Kidney (tissue), 14 donors: Measurements from ENCODE around the gene PLAC1. TPM values are rescaled to one million over a fixed set of nuclear protein-coding genes. Genes with fewer than 3 reads are reported as not detected.

ENCODE experiments used
- DNase-seq, 5 donors: peaks; one replicate each; pipeline ENCODE4 v3.0.0-alpha.2; 2013 to 2020
- FAIRE-seq: peaks from 2 replicates; lab custom pipeline; 2012; peaks lifted over from hg19 to GRCh38; lab: Jason Lieb, UNC
- H3K27ac ChIP-seq, 2 donors: one replicate each; pipeline ENCODE4 v1.7.0; 2013; ENCODE audit warnings: low read depth in 2 of 2, low read length in 2 of 2, inconsistent platforms in 1 of 2
- H3K27me3 ChIP-seq: one replicate; pipeline ENCODE4 v1.7.1; 2013; ENCODE audit warnings: low read length, inconsistent platforms; ENCODE audit not compliant: control insufficient read depth, insufficient read depth
- H3K36me3 ChIP-seq, 3 donors: one replicate each; pipeline versions ENCODE4 v1.7.0 to v1.7.1; 2013; ENCODE audit warnings: low read length in 3 of 3, control low read depth in 1 of 3, inconsistent platforms in 1 of 3; ENCODE audit not compliant: insufficient read depth in 3 of 3, control insufficient read depth in 2 of 3
- H3K4me1 ChIP-seq, 3 donors: one replicate each; pipeline versions ENCODE4 v1.7.0 to v1.7.1; 2013; ENCODE audit warnings: low read length in 3 of 3, inconsistent platforms in 1 of 3, low read depth in 1 of 3; ENCODE audit not compliant: control insufficient read depth in 2 of 3, insufficient read depth in 2 of 3
- H3K4me3 ChIP-seq, 3 donors: one replicate each; pipeline versions ENCODE4 v1.7.0 to v1.8.1; 2013; ENCODE audit warnings: low read length in 3 of 3, control low read depth in 1 of 3, inconsistent platforms in 1 of 3
- H3K9ac ChIP-seq, 3 donors: one replicate each; pipeline versions ENCODE4 v1.7.0 to v1.7.1; 2013; ENCODE audit warnings: low read length in 3 of 3, control low read depth in 1 of 3, inconsistent platforms in 1 of 3
- H3K9me3 ChIP-seq, 3 donors: one replicate each; pipeline versions ENCODE4 v1.7.0 to v1.7.1; 2013; ENCODE audit warnings: low read length in 3 of 3, control low read depth in 1 of 3, inconsistent platforms in 1 of 3; ENCODE audit not compliant: control insufficient read depth in 2 of 3, insufficient read depth in 1 of 3
- intact Hi-C: fragments of 100-400 bp; cut with DNase I; formaldehyde crosslinking; loops from one replicate; pipeline ENCODE4 v1.11.1; 2022
- polyA plus RNA-seq: library from polyadenylated mRNA; stranded (reverse); fragments of 350-450 nt; fragmentation: Illumina TruSeq; extraction: RNeasy Lipid Tissue Mini Kit (QIAGEN cat#74804); gene quantifications from one replicate; pipeline ENCODE4 v1.2.3, GENCODE V29; 2014; ENCODE audit warnings: low read depth, low replicate concordance; ENCODE audit not compliant: insufficient read depth
- total RNA-seq: library from RNA; stranded (reverse); fragmentation: NEBNext Ultra II Directional; extraction: Animal tissue kit (Norgen Biotek cat#: 25700); gene quantifications from one replicate; pipeline ENCODE4 v1.2.1, GENCODE V29; 2021
- TF ChIP-seq, protein P1 (sequence below): IDR thresholded peaks from 3 replicates; pipeline ENCODE4 v1.5.1; 2012; ENCODE audit warnings: mild to moderate bottlenecking, moderate library complexity, borderline replicate concordance; ENCODE audit not compliant: insufficient read depth; ENCODE audit errors: extremely low read depth
- donor health status: control.
- donor health status: control.
- donor health status: control.
- donor health status: control.
- donor health status: control.
- donor health status: DM: yes; HTN: yes; CAD: no.
- donor health status: Normal renal cell carcinoma (clear cell type).

The PLAC1 gene
- total and polyA plus RNA-seq, 2 donors from 2014 or later = not detected

DNA sequence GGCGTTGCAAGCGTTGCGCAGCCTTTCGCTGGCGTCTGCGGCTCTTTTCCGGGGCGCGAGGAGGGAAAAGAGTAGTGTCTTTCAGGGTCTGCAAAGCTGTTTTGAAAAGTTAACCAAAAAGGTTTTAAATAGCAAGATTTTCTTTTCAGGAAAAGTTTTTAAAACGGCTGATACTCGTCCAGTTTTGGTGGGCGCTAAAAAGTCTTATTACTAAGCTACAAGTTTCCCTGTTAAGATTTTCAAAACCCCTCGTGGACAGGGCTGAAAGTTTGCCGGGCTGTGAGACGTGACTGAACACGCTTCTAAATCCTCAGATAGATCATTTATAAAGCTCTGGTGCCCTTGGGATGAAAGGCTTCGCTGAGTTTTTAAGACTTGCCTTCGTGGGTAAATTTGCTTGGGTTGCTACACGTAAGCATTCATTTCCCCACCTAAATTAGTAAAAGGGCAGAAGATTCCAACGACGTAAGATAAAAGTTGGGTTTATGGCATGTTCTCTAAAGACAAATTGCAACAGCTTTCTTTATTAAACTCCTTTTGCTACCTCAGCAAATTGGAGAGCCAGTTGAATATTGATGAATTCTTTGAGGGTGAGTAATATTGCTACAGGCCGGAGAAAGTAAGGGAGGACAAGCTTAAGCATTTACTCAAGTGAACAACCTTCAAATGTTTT, 106.8 kb downstream of the PLAC1 start:
- TF ChIP-seq, protein P1, sequence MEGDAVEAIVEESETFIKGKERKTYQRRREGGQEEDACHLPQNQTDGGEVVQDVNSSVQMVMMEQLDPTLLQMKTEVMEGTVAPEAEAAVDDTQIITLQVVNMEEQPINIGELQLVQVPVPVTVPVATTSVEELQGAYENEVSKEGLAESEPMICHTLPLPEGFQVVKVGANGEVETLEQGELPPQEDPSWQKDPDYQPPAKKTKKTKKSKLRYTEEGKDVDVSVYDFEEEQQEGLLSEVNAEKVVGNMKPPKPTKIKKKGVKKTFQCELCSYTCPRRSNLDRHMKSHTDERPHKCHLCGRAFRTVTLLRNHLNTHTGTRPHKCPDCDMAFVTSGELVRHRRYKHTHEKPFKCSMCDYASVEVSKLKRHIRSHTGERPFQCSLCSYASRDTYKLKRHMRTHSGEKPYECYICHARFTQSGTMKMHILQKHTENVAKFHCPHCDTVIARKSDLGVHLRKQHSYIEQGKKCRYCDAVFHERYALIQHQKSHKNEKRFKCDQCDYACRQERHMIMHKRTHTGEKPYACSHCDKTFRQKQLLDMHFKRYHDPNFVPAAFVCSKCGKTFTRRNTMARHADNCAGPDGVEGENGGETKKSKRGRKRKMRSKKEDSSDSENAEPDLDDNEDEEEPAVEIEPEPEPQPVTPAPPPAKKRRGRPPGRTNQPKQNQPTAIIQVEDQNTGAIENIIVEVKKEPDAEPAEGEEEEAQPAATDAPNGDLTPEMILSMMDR = no peak
- FAIRE-seq (no peak), DNase-seq (peak in 2 of 5 donors; percentile 61 to 62)
- H3K9ac ChIP-seq = no peak overlapping the region
- intact Hi-C loops = no loop called here
- H3K4me3 ChIP-seq = peak overlapping the region in 2 of 3 donors; percentile 38 to 81
- peaks cover 0 to 5% (median 0%) of the 10 kb centered on the region in 3 donors for H3K4me1 ChIP-seq
- H3K9me3 ChIP-seq = no peaks in the 10 kb centered on the region
- H3K27ac ChIP-seq = peak overlapping the region; percentile 41 to 43
- H3K36me3 ChIP-seq = no peaks in the 10 kb centered on the region
- no peaks in the 10 kb centered on the region for H3K27me3 ChIP-seq

DNA sequence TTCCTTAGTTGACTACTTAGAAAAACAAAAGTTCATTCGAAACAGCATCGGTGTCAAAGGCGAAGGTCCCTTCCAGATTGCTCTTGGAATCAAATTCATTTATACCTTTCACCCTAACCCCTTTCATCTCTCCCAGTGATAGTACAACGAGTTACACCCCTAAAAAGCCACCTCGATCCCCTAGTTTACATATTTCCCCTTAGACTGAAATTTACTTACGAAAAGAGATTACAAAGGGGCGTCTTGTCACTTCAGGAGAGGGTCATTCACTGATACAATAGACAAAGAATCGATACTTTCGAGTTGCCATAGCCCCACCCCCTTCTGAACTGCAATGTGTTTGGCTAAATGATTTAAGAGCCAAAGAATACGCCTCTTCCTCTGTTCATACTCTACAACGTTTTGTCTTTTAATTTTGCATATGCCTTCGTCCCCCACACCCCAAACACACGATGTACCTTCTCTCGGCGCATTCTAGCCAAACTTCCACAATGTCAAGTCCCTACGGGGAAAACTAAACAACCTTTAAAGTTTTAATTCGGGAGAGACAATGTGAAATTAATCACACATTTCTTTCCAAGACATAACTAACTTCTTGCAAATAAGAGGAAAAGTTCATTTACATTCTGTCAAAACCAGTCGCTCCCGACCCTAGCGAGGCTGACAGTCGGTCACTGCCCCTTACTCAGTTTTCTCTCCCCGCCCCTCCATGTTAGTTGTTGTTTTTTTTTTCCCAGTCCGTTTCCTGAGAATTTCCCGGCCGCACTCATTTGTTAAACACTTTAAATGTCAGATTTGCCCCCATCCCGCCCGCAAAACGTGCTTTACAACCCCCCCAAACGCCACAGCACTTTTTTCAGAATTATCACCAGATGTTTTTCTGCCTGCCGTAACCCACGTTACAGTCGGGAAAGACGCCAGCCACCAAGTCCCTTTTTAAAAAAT, 109.7 kb downstream of the PLAC1 start:
- no peaks in the 10 kb centered on the region for H3K27me3 ChIP-seq
- TF ChIP-seq, protein P1 = no peak
- H3K9me3 ChIP-seq = no peaks in the 10 kb centered on the region
- H3K4me3 ChIP-seq = peak overlapping the region; percentile 70 to 89 (median 81)
- peak overlapping the region; percentile 48 to 86 (median 65) for H3K9ac ChIP-seq
- FAIRE-seq (no peak), DNase-seq (peak in 2 of 5 donors; percentile 27 to 55)
- peaks cover 0 to 5% (median 2%) of the 10 kb centered on the region in 3 donors for H3K4me1 ChIP-seq
- peak overlapping the region; percentile 67 to 84 for H3K27ac ChIP-seq
- intact Hi-C loops = no loop called here
- no peaks in the 10 kb centered on the region for H3K36me3 ChIP-seq

DNA sequence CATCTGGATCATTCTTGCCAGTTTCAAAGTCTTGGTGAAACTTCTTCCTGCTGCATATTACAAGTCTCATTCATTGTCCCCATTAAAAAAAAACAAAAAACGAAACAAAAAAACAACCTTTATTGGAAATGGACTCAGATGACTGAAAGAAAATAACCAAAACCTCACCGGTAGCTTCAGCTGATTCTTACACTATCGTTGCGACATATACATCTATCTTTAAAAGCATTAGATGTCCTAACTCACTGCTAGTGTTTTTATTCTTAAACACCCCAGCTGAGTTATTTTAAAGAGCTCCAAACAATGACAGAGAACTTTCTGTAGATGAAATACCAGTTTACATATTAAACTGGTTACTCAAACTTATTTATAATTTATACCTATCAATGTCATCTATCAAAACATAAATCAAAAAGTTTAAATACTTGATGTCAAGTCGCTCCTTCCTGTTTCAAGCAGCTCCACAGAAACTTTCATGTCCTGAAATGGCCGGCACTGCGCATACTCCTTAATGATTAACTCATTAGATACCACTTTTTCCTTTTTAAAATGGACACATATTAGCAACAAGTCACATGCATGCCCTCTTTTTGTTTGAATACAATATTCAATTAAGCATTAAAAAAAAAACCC, 111.1 kb downstream of the PLAC1 start:
- peak in 2 of 5 donors; percentile 55 to 72 for DNase-seq
- Histone ChIP-seq H3K9ac (peak overlapping the region in 2 of 3 donors; percentile 48 to 86), H3K9me3 (no peaks in the 10 kb centered on the region), H3K27me3 (no peaks in the 10 kb centered on the region), H3K4me1 (peaks cover 2 to 3% (median 3%) of the 10 kb centered on the region in 3 donors), H3K4me3 (peak overlapping the region in 2 of 3 donors; percentile 81 to 89), H3K27ac (peak overlapping the region in 1 of 2 donors; percentile 32), H3K36me3 (no peaks in the 10 kb centered on the region)
- TF ChIP-seq, protein P1 = no peak
- intact Hi-C loops = no loop called here
- no peak for FAIRE-seq
